ENCODE measurements around the gene SP6.

- no peak for TF ChIP-seq POLR2A (IDR thresholded peaks at IDR 0.05)
- TF ChIP-seq, protein P1, sequence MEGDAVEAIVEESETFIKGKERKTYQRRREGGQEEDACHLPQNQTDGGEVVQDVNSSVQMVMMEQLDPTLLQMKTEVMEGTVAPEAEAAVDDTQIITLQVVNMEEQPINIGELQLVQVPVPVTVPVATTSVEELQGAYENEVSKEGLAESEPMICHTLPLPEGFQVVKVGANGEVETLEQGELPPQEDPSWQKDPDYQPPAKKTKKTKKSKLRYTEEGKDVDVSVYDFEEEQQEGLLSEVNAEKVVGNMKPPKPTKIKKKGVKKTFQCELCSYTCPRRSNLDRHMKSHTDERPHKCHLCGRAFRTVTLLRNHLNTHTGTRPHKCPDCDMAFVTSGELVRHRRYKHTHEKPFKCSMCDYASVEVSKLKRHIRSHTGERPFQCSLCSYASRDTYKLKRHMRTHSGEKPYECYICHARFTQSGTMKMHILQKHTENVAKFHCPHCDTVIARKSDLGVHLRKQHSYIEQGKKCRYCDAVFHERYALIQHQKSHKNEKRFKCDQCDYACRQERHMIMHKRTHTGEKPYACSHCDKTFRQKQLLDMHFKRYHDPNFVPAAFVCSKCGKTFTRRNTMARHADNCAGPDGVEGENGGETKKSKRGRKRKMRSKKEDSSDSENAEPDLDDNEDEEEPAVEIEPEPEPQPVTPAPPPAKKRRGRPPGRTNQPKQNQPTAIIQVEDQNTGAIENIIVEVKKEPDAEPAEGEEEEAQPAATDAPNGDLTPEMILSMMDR (IDR thresholded peaks at IDR 0.05), result no peak
Observed at GRCh38 chr17:47884905-47885730, 34.2 kb upstream of the SP6 start.

Measured in thyroid gland (tissue), 4 donors.